C4-2B (cell line): ENCODE measurements around the gene TRNP1.

Source experiments
- ZFX ChIP-seq: fragments of 450-650 bp; IDR thresholded peaks from 2 replicates; pipeline ENCODE4 v1.6.1; 2017
- TF ChIP-seq, protein P1 (sequence below): fragments of 450-650 bp; conservative IDR thresholded peaks from 2 replicates; pipeline ENCODE4 v1.5.1; 2017; ENCODE audit warnings: mild to moderate bottlenecking

DNA sequence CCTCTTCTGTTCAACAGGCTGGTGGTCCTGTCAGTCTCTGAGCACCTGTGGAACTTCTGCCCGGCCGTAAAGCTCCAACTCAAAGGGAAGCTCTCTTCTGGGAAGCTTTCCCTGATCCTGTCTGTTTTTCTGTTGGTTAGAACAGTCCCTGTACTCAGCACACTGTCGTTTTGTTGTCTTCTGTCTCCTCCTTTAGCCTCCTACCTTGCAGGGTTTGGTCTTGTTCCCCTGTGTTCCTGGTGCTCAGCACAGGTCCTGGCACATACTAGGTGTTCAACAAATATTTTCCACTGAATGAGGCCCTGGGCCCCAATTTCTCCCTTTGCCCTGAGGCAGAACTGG is 32.9 kb upstream of the TRNP1 start:
- TF ChIP-seq, protein P1, sequence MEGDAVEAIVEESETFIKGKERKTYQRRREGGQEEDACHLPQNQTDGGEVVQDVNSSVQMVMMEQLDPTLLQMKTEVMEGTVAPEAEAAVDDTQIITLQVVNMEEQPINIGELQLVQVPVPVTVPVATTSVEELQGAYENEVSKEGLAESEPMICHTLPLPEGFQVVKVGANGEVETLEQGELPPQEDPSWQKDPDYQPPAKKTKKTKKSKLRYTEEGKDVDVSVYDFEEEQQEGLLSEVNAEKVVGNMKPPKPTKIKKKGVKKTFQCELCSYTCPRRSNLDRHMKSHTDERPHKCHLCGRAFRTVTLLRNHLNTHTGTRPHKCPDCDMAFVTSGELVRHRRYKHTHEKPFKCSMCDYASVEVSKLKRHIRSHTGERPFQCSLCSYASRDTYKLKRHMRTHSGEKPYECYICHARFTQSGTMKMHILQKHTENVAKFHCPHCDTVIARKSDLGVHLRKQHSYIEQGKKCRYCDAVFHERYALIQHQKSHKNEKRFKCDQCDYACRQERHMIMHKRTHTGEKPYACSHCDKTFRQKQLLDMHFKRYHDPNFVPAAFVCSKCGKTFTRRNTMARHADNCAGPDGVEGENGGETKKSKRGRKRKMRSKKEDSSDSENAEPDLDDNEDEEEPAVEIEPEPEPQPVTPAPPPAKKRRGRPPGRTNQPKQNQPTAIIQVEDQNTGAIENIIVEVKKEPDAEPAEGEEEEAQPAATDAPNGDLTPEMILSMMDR = no peak; the same call in 1 of the 2 replicates
- TF ChIP-seq ZFX = no peak
